IMR-90 (cell line): ENCODE results near the gene MICU1. TPM values are rescaled to one million over a fixed set of nuclear protein-coding genes. Genes with fewer than 3 reads are reported as not detected.
A peak's percentile ranks its signal among the peaks of the same experiment; 100 is the strongest.

Source experiments
- ATAC-seq: fragments of 200-7000 bp; cut with Tn5 transposase; 2 replicates; pipeline ENCODE4 v1.9.1; 2020; ENCODE audit warnings: low read depth, mild to moderate bottlenecking, moderate library complexity
- BruUV-seq: library from RNA; stranded (reverse); fragments of 400-500 nt; replicated peaks from 2 replicates; lab custom pipeline; 2021; lab: Mats Ljungman, UMichigan
- CTCF ChIA-PET: fragments of 300-600 bp; formaldehyde crosslinking; extraction: SDS; loops from one replicate; lab custom pipeline; 2021; ENCODE audit warnings: antibody characterized with exemption; lab: Yijun Ruan, JAX
- POLR2A ChIA-PET: fragments of 300-600 bp; sonication (Branson Sonifier 250); formaldehyde crosslinking; loops from one replicate; lab custom pipeline; 2022; ENCODE audit warnings: antibody characterized with exemption; ENCODE audit not compliant: unreplicated experiment; lab: Charles Lee
- DNase-seq: peaks from one replicate; pipeline ENCODE4 v3.0.0; 2013
- H2AFZ ChIP-seq: replicated peaks from 2 replicates; pipeline ENCODE3; 2013; ENCODE audit warnings: low read length, mild to moderate bottlenecking; ENCODE audit not compliant: poor library complexity
- H2AK5ac ChIP-seq: 2 replicates; pipeline ENCODE4 v1.6.1; 2013; ENCODE audit warnings: low read depth, low read length, inconsistent platforms
- H2AK9ac ChIP-seq: replicated peaks from 2 replicates; pipeline ENCODE3; 2013; ENCODE audit warnings: mild to moderate bottlenecking, low read depth, low read length, moderate library complexity; ENCODE audit not compliant: poor library complexity
- H2BK120ac ChIP-seq: 2 replicates; pipeline ENCODE4 v1.6.1; 2013; ENCODE audit warnings: low read depth, low read length, inconsistent platforms
- H2BK15ac ChIP-seq: 3 replicates; pipeline ENCODE4 v1.6.1; 2013; ENCODE audit warnings: low read depth, low read length, inconsistent platforms
- H2BK20ac ChIP-seq: 2 replicates; pipeline ENCODE4 v1.6.1; 2013; ENCODE audit warnings: low read depth, mild to moderate bottlenecking, inconsistent platforms, low read length, moderate library complexity
- H2BK5ac ChIP-seq: 2 replicates; pipeline ENCODE4 v1.6.1; 2013; ENCODE audit warnings: mild to moderate bottlenecking, low read depth, low read length, inconsistent platforms; ENCODE audit not compliant: poor library complexity, severe bottlenecking
- H3K14ac ChIP-seq: replicated peaks from 2 replicates; pipeline ENCODE4 v1.6.1; 2013; ENCODE audit warnings: low read depth, low read length, inconsistent platforms
- H3K18ac ChIP-seq: 2 replicates; pipeline ENCODE4 v1.6.1; 2013; ENCODE audit warnings: low read depth, low read length, control low read depth
- H3K23ac ChIP-seq: 2 replicates; pipeline ENCODE4 v1.6.1; 2013; ENCODE audit warnings: low read depth, low read length, inconsistent platforms
- H3K27ac ChIP-seq: 2 replicates; pipeline ENCODE4 v1.5.1; 2013; ENCODE audit warnings: mild to moderate bottlenecking, control low read depth, low read length; ENCODE audit not compliant: insufficient read depth
- H3K27me3 ChIP-seq: 2 replicates; pipeline ENCODE4 v1.6.1; 2013; ENCODE audit warnings: low read length; ENCODE audit not compliant: control insufficient read depth, insufficient read depth
- H3K36me3 ChIP-seq: 2 replicates; pipeline ENCODE4 v1.6.1; 2013; ENCODE audit warnings: low read length, mixed read lengths; ENCODE audit not compliant: control insufficient read depth, insufficient read depth
- H3K4ac ChIP-seq: 2 replicates; pipeline ENCODE4 v1.6.1; 2013; ENCODE audit warnings: low read depth, low read length, inconsistent platforms
- H3K4me1 ChIP-seq: 2 replicates; pipeline ENCODE4 v1.6.1; 2013; ENCODE audit warnings: low read length, mixed read lengths; ENCODE audit not compliant: control insufficient read depth, insufficient read depth
- H3K4me2 ChIP-seq: 2 replicates; pipeline ENCODE4 v1.6.1; 2013; ENCODE audit warnings: low read depth, mild to moderate bottlenecking, control low read depth, low read length, moderate library complexity
- H3K4me3 ChIP-seq: 2 replicates; pipeline ENCODE4 v1.5.1; 2013; ENCODE audit warnings: low read depth, mild to moderate bottlenecking, control low read depth, low read length, moderate library complexity; ENCODE audit not compliant: insufficient read depth
- H3K56ac ChIP-seq: 2 replicates; pipeline ENCODE4 v1.6.1; 2013; ENCODE audit warnings: low read length, inconsistent platforms; ENCODE audit not compliant: insufficient read depth; ENCODE audit errors: extremely low read depth
- H3K79me1 ChIP-seq, 2 experiments: 2 replicates each; pipeline ENCODE4 v1.6.1; 2013; ENCODE audit warnings: low read length in 2 of 2, inconsistent platforms in 1 of 2, low read depth in 1 of 2
- H3K9ac ChIP-seq: 2 replicates; pipeline ENCODE4 v1.6.1; 2013; ENCODE audit warnings: low read depth, low read length, control low read depth
- H3K9me1 ChIP-seq: 2 replicates; pipeline ENCODE4 v1.6.1; 2013; ENCODE audit warnings: low read length, inconsistent platforms; ENCODE audit not compliant: insufficient read depth
- H3K9me3 ChIP-seq: 2 replicates; pipeline ENCODE4 v1.6.1; 2013; ENCODE audit warnings: low read length; ENCODE audit not compliant: control insufficient read depth, insufficient read depth
- H4K20me1 ChIP-seq: 2 replicates; pipeline ENCODE4 v1.6.1; 2013; ENCODE audit warnings: low read length, inconsistent platforms; ENCODE audit not compliant: insufficient read depth
- H4K5ac ChIP-seq: 2 replicates; pipeline ENCODE4 v1.6.1; 2013; ENCODE audit warnings: mild to moderate bottlenecking, low read depth, low read length, control low read depth
- H4K8ac ChIP-seq, 2 experiments: 2 replicates each; pipeline ENCODE4 v1.6.1; 2013; ENCODE audit warnings: low read depth in 2 of 2, low read length in 2 of 2, control low read depth in 1 of 2, inconsistent platforms in 1 of 2
- H4K91ac ChIP-seq: 2 replicates; pipeline ENCODE4 v1.6.1; 2013; ENCODE audit warnings: low read depth, low read length, inconsistent platforms; ENCODE audit not compliant: insufficient read depth
- BHLHE40 ChIP-seq: fragments of 150-350 bp; IDR thresholded peaks from 2 replicates; pipeline ENCODE4 v1.6.1; 2016; ENCODE audit warnings: mild to moderate bottlenecking, low read depth, low read length
- CEBPB ChIP-seq: IDR thresholded peaks from 2 replicates; pipeline ENCODE4 v1.6.1; 2012; ENCODE audit warnings: low read depth, low read length, improper control_type of control experiment
- CHD1 ChIP-seq: IDR thresholded peaks from 2 replicates; pipeline ENCODE4 v1.6.1; 2012; ENCODE audit warnings: low read depth, low read length, improper control_type of control experiment
- MAFK ChIP-seq: IDR thresholded peaks from 2 replicates; pipeline ENCODE4 v1.6.1; 2012; ENCODE audit warnings: low read depth, low read length, improper control_type of control experiment
- MAZ ChIP-seq: IDR thresholded peaks from 2 replicates; pipeline ENCODE4 v1.6.1; 2012; ENCODE audit warnings: low read depth, mild to moderate bottlenecking, low read length, improper control_type of control experiment, moderate library complexity, borderline replicate concordance
- MXI1 ChIP-seq: IDR thresholded peaks from 2 replicates; pipeline ENCODE4 v1.6.1; 2012; ENCODE audit warnings: low read depth, mild to moderate bottlenecking, low read length, moderate library complexity, borderline replicate concordance
- NFE2L2 ChIP-seq: fragments of 150-350 bp; IDR thresholded peaks from 2 replicates; pipeline ENCODE4 v1.6.1; 2016; ENCODE audit warnings: low read depth, mild to moderate bottlenecking, low read length
- POLR2A ChIP-seq: IDR thresholded peaks from 2 replicates; pipeline ENCODE4 v1.6.1; 2012; ENCODE audit warnings: mild to moderate bottlenecking, low read depth, low read length
- RAD21 ChIP-seq: IDR thresholded peaks from 2 replicates; pipeline ENCODE4 v1.6.1; 2012; ENCODE audit warnings: low read length, improper control_type of control experiment
- RCOR1 ChIP-seq: IDR thresholded peaks from 2 replicates; pipeline ENCODE4 v1.6.1; 2012; ENCODE audit warnings: mild to moderate bottlenecking, low read length, improper control_type of control experiment; ENCODE audit not compliant: insufficient replicate concordance
- RFX5 ChIP-seq: IDR thresholded peaks from 2 replicates; pipeline ENCODE4 v1.8.0; 2012; ENCODE audit warnings: low read depth, mild to moderate bottlenecking, low read length, moderate library complexity
- SMC3 ChIP-seq: fragments of 150-350 bp; IDR thresholded peaks from 2 replicates; pipeline ENCODE4 v1.6.1; 2016; ENCODE audit warnings: low read depth, mild to moderate bottlenecking, antibody characterized with exemption, low read length, moderate library complexity
- WGBS, 2 experiments: methylation state at CpG; one replicate each; pipeline versions ENCODE4 v1.1.5 to v1.1.7; 2013; ENCODE audit warnings: missing lambda C conversion rate in 2 of 2; ENCODE audit not compliant: insufficient read length in 1 of 2; ENCODE audit errors: extremely low coverage in 2 of 2; 5-methylcytosine and 5-hydroxymethylcytosine counted together
- dilution Hi-C: fragments of 300-500 bp; cut with HindIII; formaldehyde crosslinking; loops from one replicate; pipeline ENCODE4 v1.14.3; 2018; ENCODE audit warnings: low sequenced_read_pairs; ENCODE audit not compliant: unreplicated experiment
- in situ Hi-C: fragments of 300-500 bp; cut with MboI; formaldehyde crosslinking; loops from 3 replicates; pipeline ENCODE4 v1.14.3; 2019; ENCODE audit warnings: low sequenced_read_pairs, inconsistent platforms, mixed read lengths
- intact Hi-C: fragments of 100-400 bp; cut with micrococcal nuclease; formaldehyde crosslinking; loops from 2 replicates; pipeline ENCODE4 v1.10.0; 2022
- polyA plus RNA-seq, 3 experiments: library from polyadenylated mRNA; depleted of rRNA; stranded (reverse); fragments of >200 nt; gene quantifications; 2 replicates each; pipeline ENCODE4 v1.2.3, GENCODE V29; 2012; ENCODE audit warnings: low replicate concordance in 1 of 3
- total RNA-seq: library from RNA; depleted of rRNA; stranded (reverse); fragments of >200 nt; gene quantifications from 2 replicates; pipeline ENCODE4 v1.2.3, GENCODE V29; 2012
- TF ChIP-seq, protein P1 (sequence below): fragments of 150-350 bp; IDR thresholded peaks from 2 replicates; pipeline ENCODE4 v1.6.1; 2016; ENCODE audit warnings: low read depth, mild to moderate bottlenecking, low read length, moderate library complexity, borderline replicate concordance
- TF ChIP-seq, protein P2 (sequence below): fragments of 150-350 bp; IDR thresholded peaks from 2 replicates; pipeline ENCODE4 v1.6.1; 2017; ENCODE audit warnings: mild to moderate bottlenecking, antibody characterized with exemption, low read length, low read depth
- TF ChIP-seq, protein P3 (sequence below): conservative IDR thresholded peaks from 2 replicates; pipeline ENCODE4 v1.5.1; 2012; ENCODE audit warnings: mild to moderate bottlenecking, low read depth, low read length, improper control_type of control experiment

MICU1 gene
- total and polyA plus RNA-seq, 2 of the 4 experiments (the other 2 are of a cell fraction), result 43.6 to 44.7 TPM

DNA sequence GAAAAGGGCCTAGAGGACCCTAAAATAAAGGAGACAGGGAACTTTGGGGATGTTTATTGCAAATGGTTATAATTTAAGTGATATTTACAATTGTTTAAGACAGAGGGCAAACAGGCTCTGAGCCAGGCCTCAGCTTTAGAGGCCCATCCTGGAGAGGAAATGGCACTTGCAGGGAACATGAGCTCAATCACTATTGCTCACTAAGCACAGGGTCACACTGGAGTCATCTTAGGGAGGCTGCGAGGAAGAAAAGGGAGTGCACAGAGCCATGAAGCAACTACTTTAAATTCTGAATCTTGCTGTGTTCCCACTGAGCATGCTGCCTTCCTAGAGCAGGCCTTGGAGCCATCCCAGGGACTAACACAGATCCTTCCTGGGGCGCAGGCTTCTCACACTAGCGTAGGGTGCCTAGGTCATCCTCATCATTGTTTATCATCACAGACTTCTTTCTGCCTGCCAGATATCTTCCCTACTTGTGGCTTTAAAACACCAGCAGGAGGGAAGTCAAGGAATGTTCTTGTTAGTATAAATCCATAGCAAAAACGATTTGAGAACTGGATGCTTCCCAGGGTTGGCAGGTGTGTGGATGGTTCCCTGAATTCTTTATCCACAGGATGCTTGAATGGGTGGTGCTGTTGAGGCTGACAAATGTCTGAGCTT lies 258.4 kb downstream of the MICU1 start:
- no peak overlapping the region for H4K8ac ChIP-seq
- no peak overlapping the region for H3K4me3 ChIP-seq
- peak overlapping the region; percentile 34 for H2BK5ac ChIP-seq
- H3K4me2 ChIP-seq, result no peak overlapping the region
- no peak overlapping the region for H2BK20ac ChIP-seq
- dilution Hi-C loops (no loop called here), intact Hi-C loops (no loop called here), in situ Hi-C loops (loop anchor here (10.0 kb wide), 1 partner anchor 697 kb away; no protein-coding TSS in a partner anchor)
- peaks cover 8% of the 10 kb centered on the region; the same call in 1 of the 2 replicates for H3K36me3 ChIP-seq
- H3K23ac ChIP-seq, result 0 out of 2 replicates have a peak overlapping the region, but pooled peaks have one; percentile 48
- H3K9ac ChIP-seq, result no peak overlapping the region
- no peaks in the 10 kb centered on the region for H4K20me1 ChIP-seq
- no peak overlapping the region for H3K18ac ChIP-seq
- H3K14ac ChIP-seq, result 0 out of 2 replicates have a peak overlapping the region, but pooled peaks have one; percentile 65
- H2AK5ac ChIP-seq, result peak overlapping the region; percentile 72; the same call in 1 of the 2 replicates
- BruUV-seq, result TSS peak; percentile 90
- no peak overlapping the region for H3K4ac ChIP-seq
- no peak overlapping the region for H4K5ac ChIP-seq
- ChIA-PET CTCF (no interaction called here), POLR2A (no interaction called here)
- peak overlapping the region; percentile 0; the same call in 1 of the 2 replicates for H3K27ac ChIP-seq
- H2AK9ac ChIP-seq, result no peak overlapping the region
- 50% methylated on average over 1 of the region's 4 CpGs; no CpG with 5 or more reads in 1 of the 2 experiments for WGBS, 2 experiments
- no peaks in the 10 kb centered on the region for H3K27me3 ChIP-seq
- no peak overlapping the region for H4K91ac ChIP-seq
- H2AFZ ChIP-seq, result no peak overlapping the region
- DNase-seq (peak; percentile 42), ATAC-seq (no peak)
- no peak overlapping the region for H3K56ac ChIP-seq
- H2BK15ac ChIP-seq, result no peak overlapping the region
- H2BK120ac ChIP-seq, result no peak overlapping the region
- H3K79me1 ChIP-seq, result no peaks in the 10 kb centered on the region
- no peaks in the 10 kb centered on the region for H3K9me3 ChIP-seq
- peaks cover 12% of the 10 kb centered on the region for H3K4me1 ChIP-seq
- H3K9me1 ChIP-seq, result peaks cover 3% of the 10 kb centered on the region
- TF ChIP-seq, protein P1, sequence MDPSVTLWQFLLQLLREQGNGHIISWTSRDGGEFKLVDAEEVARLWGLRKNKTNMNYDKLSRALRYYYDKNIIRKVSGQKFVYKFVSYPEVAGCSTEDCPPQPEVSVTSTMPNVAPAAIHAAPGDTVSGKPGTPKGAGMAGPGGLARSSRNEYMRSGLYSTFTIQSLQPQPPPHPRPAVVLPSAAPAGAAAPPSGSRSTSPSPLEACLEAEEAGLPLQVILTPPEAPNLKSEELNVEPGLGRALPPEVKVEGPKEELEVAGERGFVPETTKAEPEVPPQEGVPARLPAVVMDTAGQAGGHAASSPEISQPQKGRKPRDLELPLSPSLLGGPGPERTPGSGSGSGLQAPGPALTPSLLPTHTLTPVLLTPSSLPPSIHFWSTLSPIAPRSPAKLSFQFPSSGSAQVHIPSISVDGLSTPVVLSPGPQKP, result no peak
- no peak for TF ChIP-seq RCOR1
- TF ChIP-seq MAZ, result no peak
- no peak for TF ChIP-seq CHD1
- no peak for TF ChIP-seq MXI1
- TF ChIP-seq, protein P2, sequence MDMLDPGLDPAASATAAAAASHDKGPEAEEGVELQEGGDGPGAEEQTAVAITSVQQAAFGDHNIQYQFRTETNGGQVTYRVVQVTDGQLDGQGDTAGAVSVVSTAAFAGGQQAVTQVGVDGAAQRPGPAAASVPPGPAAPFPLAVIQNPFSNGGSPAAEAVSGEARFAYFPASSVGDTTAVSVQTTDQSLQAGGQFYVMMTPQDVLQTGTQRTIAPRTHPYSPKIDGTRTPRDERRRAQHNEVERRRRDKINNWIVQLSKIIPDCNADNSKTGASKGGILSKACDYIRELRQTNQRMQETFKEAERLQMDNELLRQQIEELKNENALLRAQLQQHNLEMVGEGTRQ, result no peak
- TF ChIP-seq SMC3, result no peak
- no peak for TF ChIP-seq RAD21
- no peak for TF ChIP-seq MAFK
- TF ChIP-seq POLR2A, result no peak
- TF ChIP-seq NFE2L2, result no peak
- TF ChIP-seq BHLHE40, result no peak
- no peak for TF ChIP-seq CEBPB
- TF ChIP-seq, protein P3, sequence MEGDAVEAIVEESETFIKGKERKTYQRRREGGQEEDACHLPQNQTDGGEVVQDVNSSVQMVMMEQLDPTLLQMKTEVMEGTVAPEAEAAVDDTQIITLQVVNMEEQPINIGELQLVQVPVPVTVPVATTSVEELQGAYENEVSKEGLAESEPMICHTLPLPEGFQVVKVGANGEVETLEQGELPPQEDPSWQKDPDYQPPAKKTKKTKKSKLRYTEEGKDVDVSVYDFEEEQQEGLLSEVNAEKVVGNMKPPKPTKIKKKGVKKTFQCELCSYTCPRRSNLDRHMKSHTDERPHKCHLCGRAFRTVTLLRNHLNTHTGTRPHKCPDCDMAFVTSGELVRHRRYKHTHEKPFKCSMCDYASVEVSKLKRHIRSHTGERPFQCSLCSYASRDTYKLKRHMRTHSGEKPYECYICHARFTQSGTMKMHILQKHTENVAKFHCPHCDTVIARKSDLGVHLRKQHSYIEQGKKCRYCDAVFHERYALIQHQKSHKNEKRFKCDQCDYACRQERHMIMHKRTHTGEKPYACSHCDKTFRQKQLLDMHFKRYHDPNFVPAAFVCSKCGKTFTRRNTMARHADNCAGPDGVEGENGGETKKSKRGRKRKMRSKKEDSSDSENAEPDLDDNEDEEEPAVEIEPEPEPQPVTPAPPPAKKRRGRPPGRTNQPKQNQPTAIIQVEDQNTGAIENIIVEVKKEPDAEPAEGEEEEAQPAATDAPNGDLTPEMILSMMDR, result no peak
- TF ChIP-seq RFX5, result no peak
